DMS53 (cell line): ENCODE results near the gene SMIM10.
"Not testable (repeated sequence)": the region's sequence is repeated elsewhere in the genome, so short reads cannot be mapped to it uniquely, and the experiment has no call there.

Experiments used
- DNase-seq: peaks from one replicate; lab custom pipeline; 2025; lab: John Stamatoyannopoulos, UW

Gene SMIM10

DNA sequence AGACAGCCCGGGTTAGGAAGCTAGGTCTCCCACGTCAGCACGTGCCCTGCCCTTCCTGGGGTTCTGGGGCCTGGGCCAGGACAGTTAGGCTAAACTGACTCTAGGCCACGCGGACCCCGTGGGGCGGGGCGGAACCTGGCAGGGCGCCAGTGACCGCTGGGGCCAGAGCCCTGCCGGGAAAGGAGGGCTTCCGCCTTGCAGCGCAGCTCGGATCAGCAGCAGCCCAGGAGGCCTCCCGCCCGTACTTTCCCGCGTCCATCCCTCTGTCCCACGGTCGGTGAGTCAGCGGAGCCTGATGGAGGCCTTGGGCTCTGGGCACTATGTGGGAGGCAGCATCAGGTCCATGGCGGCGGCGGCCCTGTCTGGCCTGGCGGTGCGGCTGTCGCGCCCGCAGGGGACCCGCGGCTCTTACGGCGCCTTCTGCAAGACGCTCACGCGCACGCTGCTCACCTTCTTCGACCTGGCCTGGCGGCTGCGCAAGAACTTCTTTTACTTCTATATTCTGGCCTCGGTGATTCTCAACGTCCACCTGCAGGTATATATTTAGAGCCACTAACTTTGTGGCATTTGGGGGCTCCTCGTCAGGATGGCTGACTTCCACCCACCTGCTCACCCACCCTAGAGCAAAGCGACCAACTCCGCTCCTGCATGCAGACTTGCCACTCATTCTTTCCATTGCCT is at the start of gene SMIM10:
Gene SMIM10 (plus strand): TSS at position 191 of the 681 bp plus-strand sequence. CDS start 105 bp downstream, at position 296.
- peak; percentile 74 for DNase-seq

GRCh38 chrX:134946364-134946763 is 44.4 kb upstream of the SMIM10 start:
- not testable (repeated sequence) for DNase-seq

- no peak for DNase-seq
Observed at GRCh38 chrX:134948333-134949241, 42.2 kb upstream of the SMIM10 start.

- peak; percentile 10 for DNase-seq
Observed at GRCh38 chrX:134949271-134949670, 41.5 kb upstream of the SMIM10 start.

DNA sequence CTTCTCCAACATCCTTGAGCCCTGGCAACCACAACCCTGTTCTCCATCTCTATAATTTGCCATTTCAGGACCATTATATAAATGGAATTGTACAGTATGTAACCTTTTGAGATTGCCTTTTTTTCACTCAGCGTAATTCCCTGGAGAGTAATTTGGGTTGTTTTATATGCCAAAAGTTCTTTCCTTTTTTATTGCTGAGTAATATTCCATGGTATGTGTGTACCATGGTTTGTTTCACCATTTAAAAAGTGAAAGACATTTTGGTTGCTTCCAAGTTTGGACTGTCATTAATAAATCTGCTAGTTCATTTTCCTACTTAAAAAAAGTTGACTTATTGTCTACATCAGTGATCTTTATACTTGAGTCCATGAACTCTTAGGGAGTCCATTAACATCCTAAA is 33.0 kb upstream of the SMIM10 start:
- DNase-seq, result no peak

DNA sequence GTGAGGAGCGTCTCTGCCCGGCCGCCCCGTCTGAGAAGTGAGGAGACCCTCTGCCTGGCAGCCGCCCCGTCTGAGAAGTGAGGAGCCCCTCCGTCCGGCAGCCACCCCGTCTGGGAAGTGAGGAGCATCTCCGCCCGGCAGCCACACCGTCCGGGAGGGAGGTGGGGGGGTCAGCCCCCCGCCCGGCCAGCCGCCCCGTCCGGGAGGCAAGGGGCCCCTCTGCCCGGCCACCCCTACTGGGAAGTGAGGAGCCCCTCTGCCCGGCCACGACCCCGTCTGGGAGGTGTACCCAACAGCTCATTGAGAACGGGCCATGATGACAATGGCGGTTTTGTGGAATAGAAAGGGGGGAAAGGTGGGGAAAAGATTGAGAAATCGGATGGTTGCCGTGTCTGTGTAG is 30.4 kb upstream of the SMIM10 start:
- not testable (repeated sequence) for DNase-seq

DNA sequence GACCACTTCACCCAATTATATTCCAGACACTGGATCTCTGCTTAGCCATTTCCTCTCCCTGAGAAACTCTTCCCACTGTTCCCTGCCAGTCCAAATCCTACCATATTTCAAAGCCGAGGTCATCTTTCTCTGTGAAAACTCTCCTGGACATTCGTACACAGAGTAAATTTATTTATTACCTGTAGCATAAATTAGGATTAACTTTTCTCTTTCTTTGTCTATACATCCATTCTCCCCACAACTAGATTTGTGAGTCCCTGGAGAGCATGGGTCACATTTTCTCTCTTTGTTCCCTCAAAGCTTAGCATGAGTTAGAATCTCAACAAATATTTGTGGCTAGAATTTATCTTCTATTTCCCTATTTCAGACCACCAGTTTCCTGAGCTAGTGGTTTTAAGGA is 27.8 kb upstream of the SMIM10 start:
- DNase-seq, result no peak

GRCh38 chrX:134969726-134970125 is 21.1 kb upstream of the SMIM10 start:
- DNase-seq, result no peak

DNA sequence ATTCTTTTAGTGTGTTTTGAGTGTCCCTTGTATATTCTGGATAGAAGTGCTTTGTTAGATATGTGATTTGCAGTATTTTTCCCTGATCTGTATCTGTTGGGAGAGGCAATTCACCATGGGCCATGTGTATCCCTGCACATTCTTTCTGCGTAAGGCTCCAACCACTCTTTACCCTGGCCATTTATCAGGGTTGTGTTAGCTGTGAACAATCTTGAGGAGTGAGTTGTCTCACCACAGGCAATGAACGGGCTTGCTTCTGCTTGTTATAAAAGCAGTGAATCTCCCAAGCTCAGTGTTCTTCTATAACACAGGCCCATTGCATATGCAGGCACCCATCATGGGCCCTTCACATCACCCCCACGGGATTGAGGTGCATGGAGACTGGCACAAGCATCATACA is 18.9 kb upstream of the SMIM10 start:
- DNase-seq, result no peak

GRCh38 chrX:134975516-134975915 is 15.3 kb upstream of the SMIM10 start:
- DNase-seq, result no peak

DNA sequence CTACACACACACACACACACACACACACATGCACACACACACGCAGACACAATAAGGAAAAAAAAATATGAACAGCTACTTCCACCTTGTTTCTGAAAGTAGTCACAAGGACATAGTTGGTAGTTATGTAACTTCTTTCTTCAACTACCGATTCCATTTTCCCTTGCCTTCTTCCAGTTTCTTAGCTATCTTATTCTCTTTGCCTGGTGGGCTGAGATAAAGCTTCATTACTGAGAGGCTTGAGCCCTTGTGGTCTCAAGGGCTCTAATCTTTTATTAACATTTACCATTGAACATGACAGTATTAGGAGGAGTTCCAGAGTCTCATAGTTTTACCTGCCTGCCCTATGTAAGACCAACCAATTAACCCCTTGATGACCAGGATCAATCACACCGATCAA is 8.9 kb upstream of the SMIM10 start:
- DNase-seq, result no peak

DNA sequence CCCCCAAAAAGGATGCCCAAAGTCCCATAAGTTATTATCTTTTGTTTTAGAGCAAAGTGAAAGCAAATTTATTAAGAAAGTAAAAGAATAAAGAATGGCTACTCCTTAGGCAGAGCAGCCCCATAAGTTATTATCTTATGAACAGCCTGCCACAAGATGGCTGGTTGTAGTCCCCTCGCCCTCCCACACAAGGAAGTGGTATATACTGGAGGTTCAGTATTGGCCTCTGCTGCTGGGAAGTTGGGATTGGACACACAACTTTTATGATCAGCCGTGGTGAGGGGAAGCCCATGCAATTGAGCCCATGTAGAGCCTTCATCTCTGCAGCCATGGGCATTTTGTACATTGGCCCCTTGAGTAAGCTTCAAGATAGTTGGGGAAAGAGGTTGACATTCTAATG is 8.0 kb upstream of the SMIM10 start:
- DNase-seq, result no peak

DNA sequence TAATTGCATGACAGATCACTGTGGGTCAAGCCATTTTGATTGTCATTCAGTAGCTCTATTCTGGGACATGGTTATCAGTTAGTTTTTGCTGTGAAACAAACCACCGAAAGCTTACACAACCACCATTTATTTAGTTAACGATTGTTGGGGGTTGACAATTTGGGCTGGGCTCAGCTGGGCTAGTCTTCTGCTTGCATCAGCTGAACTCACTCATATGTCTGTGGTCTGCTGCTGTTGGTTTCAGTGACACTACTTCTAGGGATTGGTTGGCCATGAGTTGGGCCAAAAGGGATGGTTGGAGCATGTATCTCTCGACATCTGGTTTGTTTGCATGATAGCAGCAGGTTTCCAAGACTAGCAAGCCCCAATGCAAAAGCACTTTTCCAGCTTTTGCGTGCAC is 5.3 kb upstream of the SMIM10 start:
- no peak for DNase-seq

DNA sequence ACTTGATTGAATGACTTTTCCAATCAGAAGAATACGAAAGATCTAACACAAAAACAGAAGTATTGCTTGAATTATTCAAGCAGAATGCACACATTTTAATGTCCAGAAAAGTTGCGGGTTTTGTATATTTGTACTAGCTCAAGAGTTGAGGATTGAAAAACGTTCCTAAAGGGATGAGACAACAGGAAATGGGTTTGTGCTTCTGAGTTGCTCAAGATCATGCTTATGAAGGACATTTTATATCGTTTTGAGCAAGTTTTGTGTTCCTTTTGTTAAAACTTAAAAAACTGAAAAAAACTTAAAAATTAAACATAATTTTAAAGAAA is 353 bp upstream of the SMIM10 start:
- DNase-seq, result no peak

- no peak for DNase-seq
Observed at GRCh38 chrX:134997646-134998045, 6.9 kb downstream of the SMIM10 start.

DNA sequence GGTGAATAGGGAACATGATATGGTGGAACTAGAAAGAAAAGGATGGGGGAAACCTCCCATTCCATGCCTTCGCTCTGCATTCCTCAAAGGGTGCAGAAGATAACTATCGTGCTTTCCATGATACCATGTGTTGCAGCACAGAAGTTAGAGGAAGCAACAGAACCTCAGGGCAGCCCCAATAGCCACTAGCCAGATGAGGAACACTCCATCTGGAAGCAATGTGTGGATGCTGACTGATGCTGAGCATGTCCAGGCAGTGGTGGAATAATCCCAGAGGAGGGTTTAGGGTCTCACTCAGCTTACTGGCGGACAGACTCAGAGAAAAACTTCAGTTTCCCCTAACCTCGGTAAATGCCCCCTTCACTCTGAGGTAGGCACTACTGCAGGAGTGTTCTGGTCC is 7.5 kb downstream of the SMIM10 start:
- no peak for DNase-seq

GRCh38 chrX:134999469-134999868 is 8.7 kb downstream of the SMIM10 start:
- peak; percentile 69 for DNase-seq

DNA sequence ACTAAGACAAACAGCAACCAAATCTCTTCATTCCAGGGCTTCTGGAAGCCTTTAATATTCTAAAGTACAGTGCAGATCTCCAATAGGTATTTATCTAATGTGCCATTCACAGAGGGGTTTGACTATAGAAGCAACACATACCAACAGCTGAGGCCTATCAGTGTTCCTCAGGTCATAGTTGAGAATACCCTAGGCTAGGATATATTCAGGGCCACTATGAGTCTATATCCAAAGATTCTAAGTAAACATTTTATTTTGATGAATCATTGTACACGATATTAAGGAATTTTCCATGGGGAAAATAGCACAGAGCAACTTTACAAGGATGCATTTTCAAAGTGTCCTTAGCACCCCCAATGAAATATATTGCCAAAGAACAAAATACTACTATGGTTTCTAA is 9.7 kb downstream of the SMIM10 start:
- no peak for DNase-seq

DNA sequence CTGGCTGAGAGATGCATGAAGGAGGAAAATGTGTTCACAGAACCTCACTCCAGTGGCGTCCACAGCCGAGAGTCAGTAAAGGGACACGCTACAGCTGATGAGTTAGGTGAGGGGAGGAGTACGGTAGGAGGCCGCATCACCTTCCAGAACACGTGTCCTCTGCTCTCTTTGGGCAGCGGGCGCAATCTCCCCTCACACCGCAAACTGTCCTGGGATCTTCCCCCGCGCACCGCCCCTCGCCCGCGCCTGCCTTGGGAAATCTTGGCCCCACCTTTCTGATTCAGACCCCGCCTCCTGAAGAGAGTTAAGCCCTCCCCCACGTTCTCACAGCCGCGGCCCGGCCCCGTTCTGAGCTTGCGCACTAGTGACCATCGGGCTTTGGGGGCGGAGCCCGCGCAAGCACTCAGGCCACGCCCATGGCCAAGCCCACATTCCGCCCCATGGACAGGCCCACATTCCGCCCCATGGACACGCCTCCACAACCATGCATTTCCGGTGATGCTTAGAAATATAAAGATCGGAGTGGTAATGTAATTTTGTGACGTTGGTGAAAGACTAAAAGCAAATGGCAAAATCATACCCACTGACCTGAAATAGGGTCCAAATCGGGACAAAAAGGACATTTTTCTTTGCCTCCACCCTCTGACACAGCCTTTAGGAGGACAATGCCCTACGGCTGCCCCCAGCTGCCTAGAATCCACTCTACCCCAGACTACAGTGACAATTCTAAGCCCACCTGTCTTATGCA is 13.3 kb downstream of the SMIM10 start:
- DNase-seq, result peak; percentile 94

GRCh38 chrX:135006187-135006586 is 15.4 kb downstream of the SMIM10 start:
- no peak for DNase-seq

GRCh38 chrX:135009057-135009610 is 18.3 kb downstream of the SMIM10 start:
- DNase-seq, result peak; percentile 88

- DNase-seq, result peak; percentile 11
Observed at GRCh38 chrX:135009838-135010237, 19.0 kb downstream of the SMIM10 start.
